Liver (tissue), 9 donors: ENCODE data around the gene HLA-F. TPM values are rescaled to one million over a fixed set of nuclear protein-coding genes. Genes with fewer than 3 reads are reported as not detected.
A peak's percentile ranks its signal among the peaks of the same experiment; 100 is the strongest.

Experiments used
- DNase-seq: peaks from one replicate; pipeline ENCODE4 v3.0.0-alpha.2; 2017; ENCODE audit warnings: low spot score
- H3K27ac ChIP-seq, 2 donors: one replicate each; pipeline ENCODE4 v1.7.0; 2013; ENCODE audit warnings: inconsistent platforms in 2 of 2, low read length in 2 of 2, control low read depth in 1 of 2, low read depth in 1 of 2, mild to moderate bottlenecking in 1 of 2
- H3K27me3 ChIP-seq, 4 donors: one replicate each; pipeline versions ENCODE4 v1.6.1 to v1.7.0; 2013; ENCODE audit warnings: low read length in 3 of 4, inconsistent platforms in 1 of 4, mild to moderate bottlenecking in 1 of 4, moderate library complexity in 1 of 4; ENCODE audit not compliant: control insufficient read depth in 4 of 4, insufficient read depth in 4 of 4
- H3K36me3 ChIP-seq, 4 donors: one replicate each; pipeline versions ENCODE4 v1.6.1 to v1.7.0; 2013; ENCODE audit warnings: low read length in 3 of 4, mild to moderate bottlenecking in 3 of 4, low read depth in 1 of 4, moderate library complexity in 1 of 4; ENCODE audit not compliant: control insufficient read depth in 4 of 4, insufficient read depth in 3 of 4
- H3K4me1 ChIP-seq, 4 donors: one replicate each; pipeline versions ENCODE4 v1.6.1 to v1.7.0; 2013; ENCODE audit warnings: low read length in 3 of 4, mild to moderate bottlenecking in 3 of 4, moderate library complexity in 1 of 4; ENCODE audit not compliant: control insufficient read depth in 4 of 4, insufficient read depth in 4 of 4
- H3K4me3 ChIP-seq, 3 donors: one replicate each; pipeline versions ENCODE4 v1.6.1 to v1.7.0; 2013; ENCODE audit warnings: low read length in 3 of 3, control low read depth in 1 of 3, low read depth in 1 of 3, mild to moderate bottlenecking in 1 of 3
- H3K9ac ChIP-seq, 2 donors: one replicate each; pipeline ENCODE4 v1.7.0; 2013; ENCODE audit warnings: low read length in 2 of 2, mild to moderate bottlenecking in 2 of 2, moderate library complexity in 2 of 2, control low read depth in 1 of 2, low read depth in 1 of 2
- H3K9me3 ChIP-seq, 4 donors: one replicate each; pipeline versions ENCODE4 v1.6.1 to v1.7.0; 2013; ENCODE audit warnings: low read length in 3 of 4; ENCODE audit not compliant: control insufficient read depth in 4 of 4
- ATF3 ChIP-seq: IDR thresholded peaks from 2 replicates; pipeline ENCODE4 v1.6.1; 2016; ENCODE audit warnings: antibody characterized with exemption
- CTCF ChIP-seq: fragments of 150-350 bp; IDR thresholded peaks from 2 replicates; pipeline ENCODE4 v1.5.1; 2017; ENCODE audit warnings: improper control_type of control experiment, low read depth, low read length; ENCODE audit not compliant: missing input control
- EGR1 ChIP-seq, 2 donors: IDR thresholded peaks; 2 replicates each; pipeline ENCODE4 v1.6.1; 2016 to 2018; ENCODE audit warnings: antibody characterized with exemption in 2 of 2, low read depth in 2 of 2
- FOXA1 ChIP-seq: IDR thresholded peaks from 2 replicates; pipeline ENCODE4 v1.6.1; 2016; ENCODE audit warnings: antibody characterized with exemption
- FOXA2 ChIP-seq: IDR thresholded peaks from 2 replicates; pipeline ENCODE4 v1.6.1; 2016; ENCODE audit warnings: antibody characterized with exemption
- GABPA ChIP-seq, 2 donors: IDR thresholded peaks in 1 of 2; conservative IDR thresholded peaks in 1 of 2; 2 replicates each; pipeline ENCODE4 v1.6.1; 2016; ENCODE audit warnings: antibody characterized with exemption in 2 of 2, mild to moderate bottlenecking in 1 of 2, moderate library complexity in 1 of 2
- HNF4A ChIP-seq, 2 donors: conservative IDR thresholded peaks; 2 replicates each; pipeline ENCODE4 v1.6.1; 2016; ENCODE audit warnings: antibody characterized with exemption in 2 of 2, mild to moderate bottlenecking in 2 of 2
- HNF4G ChIP-seq: IDR thresholded peaks from 2 replicates; pipeline ENCODE4 v1.6.1; 2016; ENCODE audit warnings: antibody characterized with exemption
- JUND ChIP-seq, 2 donors: IDR thresholded peaks; 2 replicates each; pipeline ENCODE4 v1.6.1; 2016; ENCODE audit warnings: antibody characterized with exemption in 2 of 2
- MAX ChIP-seq: IDR thresholded peaks from 2 replicates; pipeline ENCODE4 v1.6.1; 2016; ENCODE audit warnings: antibody characterized with exemption
- NR2F2 ChIP-seq: IDR thresholded peaks from 2 replicates; pipeline ENCODE4 v1.6.1; 2016; ENCODE audit warnings: antibody characterized with exemption
- RAD21 ChIP-seq, 2 donors: IDR thresholded peaks; 2 replicates each; pipeline ENCODE4 v1.6.1; 2016; ENCODE audit warnings: antibody characterized with exemption in 2 of 2, mild to moderate bottlenecking in 2 of 2
- REST ChIP-seq: IDR thresholded peaks from 2 replicates; pipeline ENCODE4 v1.6.1; 2016; ENCODE audit warnings: antibody characterized with exemption, mild to moderate bottlenecking
- RXRA ChIP-seq, 2 donors: IDR thresholded peaks; 2 replicates each; pipeline ENCODE4 v1.6.1; 2017 to 2018; ENCODE audit warnings: antibody characterized with exemption in 2 of 2, mild to moderate bottlenecking in 1 of 2
- SP1 ChIP-seq: IDR thresholded peaks from 2 replicates; pipeline ENCODE4 v1.6.1; 2018; ENCODE audit warnings: antibody characterized with exemption, mild to moderate bottlenecking
- TAF1 ChIP-seq: conservative IDR thresholded peaks from 2 replicates; pipeline ENCODE4 v1.6.1; 2016; ENCODE audit warnings: antibody characterized with exemption, mild to moderate bottlenecking
- YY1 ChIP-seq: IDR thresholded peaks from 2 replicates; pipeline ENCODE4 v1.6.1; 2016; ENCODE audit warnings: antibody characterized with exemption, mild to moderate bottlenecking
- ZBTB33 ChIP-seq: IDR thresholded peaks from 2 replicates; pipeline ENCODE4 v1.6.1; 2016; ENCODE audit warnings: antibody characterized with exemption
- WGBS: extraction: QIAGEN DNeasy Blood & Tissue Kit; methylation state at CpG from one replicate; pipeline ENCODE4 v1.1.7; 2013; 5-methylcytosine and 5-hydroxymethylcytosine counted together
- polyA plus RNA-seq, 2 donors: library from polyadenylated mRNA; stranded (reverse) in 1 of 2; unstranded in 1 of 2; fragments of 200-250 nt in 1 of 2; fragments of >200 nt in 1 of 2; fragmentation: Nextera tagmentation in 1 of 2; extraction: Ambion mirVana in 1 of 2; gene quantifications; one replicate each; pipeline versions ENCODE4 v1.2.1 to v1.2.3, GENCODE V29; 2013 to 2015
- total RNA-seq, 2 donors: library from RNA; depleted of rRNA; stranded (reverse); fragments of >200 nt; gene quantifications; one replicate each; pipeline ENCODE4 v1.2.3, GENCODE V29; 2014
- donor health status: healthy.
- donor health status: healthy.
- donor health status: healthy.
- donor health status: healthy.
- donor health status: healthy.

HLA-F gene
- total and polyA plus RNA-seq, 4 donors: 12.1 to 53.0 (median 31.8) TPM

- Histone ChIP-seq H3K36me3 (no peaks in the 10 kb centered on the region), H3K27ac (no peak overlapping the region), H3K4me1 (no peaks in the 10 kb centered on the region), H3K27me3 (no peaks in the 10 kb centered on the region), H3K9me3 (no peaks in the 10 kb centered on the region), H3K9ac (no peak overlapping the region), H3K4me3 (no peak overlapping the region)
- WGBS: 94% methylated on average over 2 of the region's 2 CpGs
- DNase-seq: peak; percentile 6
- TF ChIP-seq HNF4G: no peak
- no peak for TF ChIP-seq ATF3
- no peak for TF ChIP-seq EGR1 (IDR thresholded peaks at IDR 0.05; ENCODE audit: low read depth in 2 of 2)
- no peak for TF ChIP-seq FOXA2
- TF ChIP-seq YY1: no peak
- TF ChIP-seq TAF1: no peak
- TF ChIP-seq MAX: no peak
- TF ChIP-seq SP1: no peak
- TF ChIP-seq FOXA1: no peak
- no peak for TF ChIP-seq HNF4A (conservative IDR thresholded peaks at IDR 0.05)
- TF ChIP-seq REST: no peak
- no peak for TF ChIP-seq NR2F2
- no peak for TF ChIP-seq RXRA (IDR thresholded peaks at IDR 0.05)
- TF ChIP-seq RAD21 (IDR thresholded peaks at IDR 0.05): no peak
- TF ChIP-seq GABPA (IDR thresholded peaks at IDR 0.05 in 1 of 2, conservative IDR thresholded peaks at IDR 0.05 in 1 of 2): no peak
- TF ChIP-seq ZBTB33: no peak
- no peak for TF ChIP-seq JUND (IDR thresholded peaks at IDR 0.05)
- no peak for TF ChIP-seq CTCF
These were observed 40.5 kb downstream of the HLA-F start for GRCh38 chr6:29763491-29764289.
